Eye (tissue), 1 donor: ENCODE data around the gene ZFHX2.
A peak's percentile ranks its signal among the peaks of the same experiment; 100 is the strongest.

Source experiments
- DNase-seq: peaks from one replicate; pipeline ENCODE4 v3.0.0-alpha.2; 2015

Gene ZFHX2

DNA sequence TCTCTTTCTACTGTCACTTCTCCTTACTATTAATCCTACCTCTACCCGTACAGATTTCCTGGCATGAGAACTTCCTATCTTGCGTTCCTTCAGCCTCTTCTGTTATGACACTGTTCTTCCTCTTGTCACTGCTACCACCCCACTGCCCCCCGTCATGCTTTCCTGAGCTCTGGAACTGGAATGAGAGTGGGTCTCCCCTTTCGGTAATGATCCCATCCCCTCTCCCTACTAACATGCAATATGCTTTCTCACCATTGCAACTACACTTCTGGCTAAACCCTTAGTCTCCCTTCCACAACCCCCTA is 20.9 kb upstream of the ZFHX2 start:
- no peak for DNase-seq

DNA sequence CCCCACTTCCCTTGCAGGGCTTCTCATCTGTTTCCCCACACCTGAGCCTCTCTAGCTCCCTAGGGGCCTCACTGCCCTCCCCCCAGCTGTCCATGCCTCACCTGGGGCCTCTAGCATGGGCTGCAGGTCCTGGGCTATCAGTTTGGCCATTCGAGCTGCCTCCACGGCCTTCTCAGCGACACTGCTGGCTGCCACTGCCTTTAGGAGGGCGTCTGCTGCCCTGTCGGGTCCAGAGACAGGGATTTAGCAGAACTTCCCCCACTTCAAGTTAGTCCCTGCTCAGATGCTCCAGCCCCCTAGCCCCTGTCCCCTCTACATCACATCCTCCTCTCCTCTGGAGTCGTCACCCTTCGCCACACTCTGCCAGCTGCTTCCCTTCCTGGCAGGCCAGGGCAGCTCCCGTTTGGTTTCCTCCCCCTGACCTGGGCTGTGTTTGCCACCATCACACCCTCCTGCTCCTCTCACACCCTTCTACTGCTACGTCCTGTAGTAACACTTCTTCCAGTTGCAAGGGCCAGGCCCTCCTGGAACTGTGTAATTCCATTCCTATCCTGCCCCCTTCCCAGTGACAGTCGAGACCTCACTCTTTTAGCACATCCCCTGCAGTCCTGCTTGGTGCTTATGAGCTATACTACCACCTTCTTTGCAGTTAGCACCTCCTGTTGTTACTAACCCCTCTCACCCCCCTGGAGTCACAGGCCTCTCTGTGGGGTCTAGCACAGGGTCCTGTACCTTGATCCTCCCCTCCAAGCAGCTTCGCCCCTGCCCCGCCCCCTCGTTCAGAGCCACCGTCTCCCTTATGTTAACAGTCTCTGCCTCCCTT is 20.3 kb upstream of the ZFHX2 start:
- no peak for DNase-seq

DNA sequence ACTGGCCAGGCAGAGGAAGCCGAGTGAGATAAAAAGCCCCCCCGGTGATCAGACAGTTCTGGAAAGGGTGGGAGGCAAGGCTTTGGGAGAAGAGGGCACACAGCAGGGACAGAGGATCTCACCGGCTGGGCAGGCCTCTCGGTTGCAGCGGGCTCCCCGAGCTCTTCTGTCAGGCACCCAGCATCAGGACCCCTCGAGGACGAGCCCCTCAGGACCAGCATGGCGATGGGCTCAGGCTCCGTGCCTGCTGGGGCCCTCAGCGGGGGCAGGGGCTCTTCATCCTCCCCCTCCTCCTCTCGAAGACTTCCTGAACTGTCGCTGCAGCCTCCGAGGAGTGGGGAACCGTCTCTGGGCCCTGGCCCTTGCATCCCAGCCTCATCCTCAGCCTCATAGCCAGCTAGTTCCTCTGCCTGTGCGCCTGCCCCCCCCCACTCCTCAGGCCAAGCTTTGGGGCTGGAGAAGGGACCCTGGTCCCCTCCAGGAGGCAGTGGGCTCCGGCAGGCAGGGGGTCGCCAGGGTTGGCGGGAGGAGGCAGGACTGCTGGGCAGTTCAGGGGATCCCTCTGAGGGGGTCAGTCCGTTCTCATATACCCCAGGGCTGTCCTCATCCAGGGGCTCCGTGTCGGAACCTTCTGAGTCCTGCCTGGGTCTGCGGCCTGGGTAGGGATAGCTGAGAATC is 19.4 kb upstream of the ZFHX2 start:
- no peak for DNase-seq

DNA sequence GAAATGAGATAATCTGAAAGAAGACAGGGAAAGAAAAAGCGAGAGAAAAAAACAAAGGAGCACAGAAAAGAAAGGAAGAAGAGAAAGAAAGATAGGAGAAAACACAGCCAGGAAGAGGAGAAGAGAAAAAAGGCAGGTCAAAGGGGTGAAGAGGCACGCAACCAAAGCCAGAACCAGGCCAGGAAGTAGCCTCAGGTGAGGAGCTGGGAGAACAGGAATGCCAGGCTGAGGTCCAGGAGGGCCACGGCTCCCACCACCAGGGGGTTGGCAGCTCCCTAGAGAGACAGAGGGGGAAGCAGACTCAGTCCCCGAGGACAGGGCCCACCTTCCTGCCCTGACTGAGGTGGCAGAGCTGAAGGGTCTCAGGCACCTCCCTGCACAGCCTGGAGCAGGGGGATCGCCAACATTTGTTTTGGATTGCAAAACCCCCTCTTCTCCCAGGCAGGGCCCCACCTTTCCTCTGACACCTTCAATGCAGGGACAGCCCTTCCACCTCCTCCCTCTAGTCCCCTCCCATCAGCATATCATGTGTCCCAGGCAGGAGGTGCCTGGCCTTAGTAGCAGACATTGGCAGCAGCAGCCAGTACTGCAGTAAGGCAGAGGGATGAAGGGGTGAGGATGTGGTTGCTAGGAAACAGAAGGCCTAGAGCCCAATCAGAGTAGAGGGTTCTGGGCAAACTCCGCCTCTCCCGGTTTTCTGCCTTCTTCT is 18.0 kb upstream of the ZFHX2 start:
- no peak for DNase-seq

DNA sequence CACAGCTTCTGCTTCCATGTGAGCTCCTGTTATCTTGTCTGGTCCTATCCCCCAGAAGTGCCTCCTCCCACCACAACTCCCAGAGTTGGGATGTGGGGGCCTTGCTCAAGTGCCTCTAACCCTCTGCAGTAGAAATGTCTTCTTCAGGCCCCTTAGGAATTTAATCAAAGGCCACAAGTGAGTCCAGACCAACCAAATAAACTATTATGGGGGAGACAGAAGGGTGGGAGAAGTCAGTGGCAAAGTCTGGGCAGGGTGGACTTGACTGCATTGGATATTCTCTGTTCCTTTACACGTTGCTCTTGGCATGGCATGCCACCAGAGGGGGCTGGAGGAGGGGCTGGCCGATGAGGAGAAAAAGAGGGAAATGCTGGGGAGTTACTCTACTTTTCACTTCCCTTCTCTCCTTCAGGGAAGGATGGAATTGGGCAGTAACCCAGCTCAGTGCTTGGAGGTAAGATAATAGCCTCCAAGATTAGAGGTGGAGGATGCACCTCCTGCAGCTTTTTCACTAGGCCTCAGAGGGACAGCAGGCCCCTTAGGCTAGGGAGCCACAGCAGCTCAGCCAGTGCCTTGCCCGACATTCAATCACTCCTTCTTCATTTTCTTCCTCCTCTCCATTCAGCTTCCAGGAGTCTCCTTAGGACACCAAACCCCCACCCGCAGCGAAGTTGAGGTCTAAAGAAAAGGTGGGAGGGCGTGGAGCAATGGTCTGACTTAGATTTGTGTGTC is 17.2 kb upstream of the ZFHX2 start:
- DNase-seq: peak; percentile 63

DNA sequence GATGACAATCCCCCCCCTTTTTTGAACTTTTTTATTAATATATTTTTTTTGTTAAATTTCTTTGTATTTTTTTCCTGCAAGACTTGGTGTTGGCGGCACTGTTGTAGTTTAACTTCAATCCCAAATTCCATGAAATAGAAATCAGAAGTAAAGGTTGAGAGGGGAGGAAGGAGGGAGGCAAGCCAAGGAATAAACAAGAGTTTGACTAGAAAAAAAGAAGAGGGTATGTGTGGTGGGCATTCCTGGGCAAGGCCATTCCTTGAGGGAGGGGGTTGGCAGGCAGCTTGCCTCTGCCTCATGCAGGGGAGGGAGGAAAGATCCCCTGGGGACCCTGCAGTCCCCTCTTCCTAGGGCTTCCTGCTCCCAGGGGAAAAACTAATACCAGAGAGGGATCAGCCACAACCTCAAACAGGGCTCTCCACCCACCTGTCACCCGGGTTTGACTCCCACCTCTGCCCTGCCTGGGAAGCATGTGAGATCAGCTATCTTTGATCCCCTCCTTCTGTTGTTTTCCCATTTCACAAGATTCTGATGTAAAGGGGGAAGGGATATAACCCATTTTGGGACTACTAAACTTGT is 16.5 kb upstream of the ZFHX2 start:
- no peak for DNase-seq

DNA sequence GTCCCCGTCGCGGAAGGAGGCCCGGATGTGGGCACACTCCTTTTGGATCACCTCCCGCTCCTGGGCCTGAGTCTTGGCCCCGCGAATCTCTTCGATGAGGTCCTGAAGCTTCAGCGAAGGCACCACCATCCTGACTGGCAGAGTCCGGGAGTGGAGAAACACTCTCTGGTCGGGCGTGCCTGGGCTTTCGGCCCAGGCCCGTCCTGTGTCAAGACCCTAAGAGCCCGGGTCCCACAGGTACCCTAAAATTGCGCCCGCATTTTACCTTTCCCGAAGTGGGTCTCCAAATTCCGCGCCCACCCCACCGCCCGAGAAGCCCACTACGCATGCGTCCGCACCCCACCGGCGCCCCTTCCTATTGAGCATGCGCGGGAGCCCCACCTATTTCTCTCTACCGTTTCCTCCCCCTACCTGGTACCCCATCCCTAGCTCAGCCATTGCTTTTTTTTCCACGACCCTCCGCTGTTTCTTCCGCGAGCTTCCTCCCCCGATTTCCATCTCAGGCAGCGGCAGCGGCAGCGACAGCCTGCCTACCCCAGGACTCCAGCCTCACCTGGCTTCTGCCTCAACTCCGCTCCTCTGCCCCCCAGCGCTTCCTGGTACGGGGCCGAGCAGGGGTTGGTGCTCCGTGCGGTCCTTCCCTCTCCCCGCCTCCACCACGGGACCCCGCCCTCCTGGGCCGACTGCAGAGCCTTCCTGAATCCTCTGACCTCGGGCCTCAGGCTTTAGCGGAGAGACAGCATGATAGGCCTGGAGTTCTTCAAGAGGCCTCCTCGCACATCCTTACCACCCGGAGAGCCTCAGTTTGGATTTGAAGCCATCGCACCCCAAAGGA is 15.8 kb upstream of the ZFHX2 start, which contains the start of gene AP1G2:
AP1G2 (minus strand) TSS at position 606 of the 835 bp plus-strand sequence; CDS start at position 129, 477 bp downstream.
- peak; percentile 90 for DNase-seq

DNA sequence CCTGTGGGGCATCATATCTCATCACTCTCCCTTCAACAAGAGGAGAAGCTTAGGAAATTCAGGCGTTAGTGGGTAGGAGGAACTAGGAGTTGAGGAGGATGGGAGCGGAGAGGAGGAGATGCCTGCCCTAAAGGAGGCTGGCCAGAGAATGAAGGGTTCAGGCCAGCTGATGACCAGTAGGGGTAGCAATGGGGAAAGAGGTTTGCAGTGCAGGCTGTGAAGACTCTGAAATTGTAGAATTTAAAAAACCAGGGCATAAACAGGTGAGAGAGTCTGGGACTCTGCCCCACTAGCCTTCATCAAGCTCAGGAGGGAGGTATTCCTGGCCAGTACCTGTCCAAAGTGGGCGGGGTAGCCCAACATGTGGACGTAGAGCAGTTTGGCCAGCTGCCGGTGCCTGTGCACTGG is 15.2 kb upstream of the ZFHX2 start:
- DNase-seq: peak; percentile 43

DNA sequence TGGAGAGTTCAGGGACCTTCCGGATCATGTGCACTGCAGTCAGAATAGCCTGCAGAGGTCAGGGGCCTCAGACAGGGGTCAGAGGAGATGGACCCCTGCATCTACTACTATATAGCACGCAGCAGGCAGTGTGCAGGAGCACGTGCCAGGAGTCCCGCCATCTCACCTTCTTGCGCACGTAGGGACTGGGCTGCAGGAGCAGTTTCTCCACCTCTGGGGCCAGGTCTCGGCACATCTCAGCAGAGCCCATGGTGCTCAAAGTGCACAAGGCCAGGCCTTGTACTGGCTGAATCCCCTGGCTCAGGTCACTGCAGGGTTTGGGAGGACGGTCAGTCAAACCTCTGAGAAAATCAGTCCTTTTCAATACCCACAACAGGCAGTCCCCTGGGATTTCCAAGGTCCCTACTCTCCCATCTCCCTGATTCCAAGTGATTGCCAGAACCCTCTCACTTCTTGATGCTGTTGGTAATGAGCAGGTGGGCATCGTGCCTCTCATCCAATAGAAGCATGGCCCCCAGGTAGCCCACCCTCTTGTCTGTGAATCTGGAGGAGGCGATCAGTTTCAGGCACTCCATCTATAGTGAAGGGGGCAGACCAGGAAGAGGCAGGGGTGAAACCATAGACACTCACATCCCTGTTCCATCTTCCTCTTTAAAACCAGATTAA is 14.7 kb upstream of the ZFHX2 start:
- DNase-seq: no peak

DNA sequence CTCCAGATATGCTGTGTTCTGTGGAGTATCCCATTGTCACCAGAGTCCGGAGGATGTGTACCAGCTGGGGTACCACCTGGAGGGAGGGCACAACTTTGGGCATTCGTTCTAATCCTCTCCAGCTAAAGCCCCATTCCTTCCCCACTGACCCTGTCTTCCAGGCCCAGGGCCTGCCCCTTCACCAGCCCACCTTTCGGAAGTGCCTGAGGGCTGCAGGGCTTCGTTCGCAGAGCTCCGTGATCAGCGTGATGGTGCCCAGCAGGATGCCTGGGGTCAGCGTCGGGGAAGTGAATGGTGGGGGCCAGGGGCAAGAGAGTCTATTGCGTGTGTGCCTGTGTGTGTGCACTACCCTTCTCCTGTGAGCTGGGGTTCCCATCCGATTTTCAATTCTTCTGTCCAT is 14.1 kb upstream of the ZFHX2 start:
- DNase-seq: no peak

DNA sequence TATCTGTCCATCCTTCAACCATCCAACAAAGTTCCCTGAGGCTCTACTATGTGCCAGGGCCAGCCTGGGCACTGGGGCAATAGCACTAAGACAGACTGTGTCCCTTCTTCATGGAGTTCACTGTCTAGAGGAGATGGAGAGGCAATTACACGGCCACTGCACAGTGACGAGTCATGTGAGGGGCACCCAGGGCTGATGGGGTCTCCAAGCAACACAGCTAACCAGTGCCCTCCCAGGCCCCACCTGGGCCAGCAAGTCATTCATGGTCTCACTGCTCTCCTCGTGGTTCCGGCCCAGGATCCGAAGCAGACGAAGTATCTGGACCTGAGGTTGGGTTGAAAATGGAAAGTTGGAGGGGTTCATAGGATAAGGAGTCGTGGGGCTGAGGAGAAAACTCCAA is 13.3 kb upstream of the ZFHX2 start:
- no peak for DNase-seq

DNA sequence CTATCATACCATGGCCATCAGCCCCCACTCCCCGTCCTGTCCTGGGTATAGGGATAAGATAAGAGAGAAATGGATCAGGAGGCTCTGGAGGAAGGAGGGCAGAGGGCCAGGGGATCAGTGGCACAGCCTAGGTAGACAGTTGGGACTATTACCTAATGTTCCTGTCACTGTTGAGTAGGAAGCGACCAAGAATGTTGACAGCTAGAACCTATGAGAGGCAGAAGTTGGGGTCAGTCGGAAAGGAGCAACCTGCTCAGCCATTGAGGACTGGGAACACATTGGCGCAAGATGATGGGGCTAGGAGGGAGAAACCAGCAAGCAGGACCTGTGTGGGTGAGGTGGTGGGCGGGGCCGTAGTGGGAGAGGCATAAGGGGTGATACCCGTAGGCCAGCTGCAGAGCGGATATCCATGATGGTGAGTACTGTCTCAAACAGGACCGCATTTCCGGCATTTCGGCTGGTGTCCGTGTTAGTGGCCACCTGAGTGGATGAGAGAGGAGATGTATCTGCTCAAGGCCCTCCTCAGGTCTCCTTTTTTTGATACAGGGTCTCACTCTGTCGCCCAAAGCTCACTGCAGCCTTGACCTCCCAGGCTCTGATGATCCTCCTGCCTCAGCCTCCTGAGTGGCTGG is 12.7 kb upstream of the ZFHX2 start:
- DNase-seq: no peak

DNA sequence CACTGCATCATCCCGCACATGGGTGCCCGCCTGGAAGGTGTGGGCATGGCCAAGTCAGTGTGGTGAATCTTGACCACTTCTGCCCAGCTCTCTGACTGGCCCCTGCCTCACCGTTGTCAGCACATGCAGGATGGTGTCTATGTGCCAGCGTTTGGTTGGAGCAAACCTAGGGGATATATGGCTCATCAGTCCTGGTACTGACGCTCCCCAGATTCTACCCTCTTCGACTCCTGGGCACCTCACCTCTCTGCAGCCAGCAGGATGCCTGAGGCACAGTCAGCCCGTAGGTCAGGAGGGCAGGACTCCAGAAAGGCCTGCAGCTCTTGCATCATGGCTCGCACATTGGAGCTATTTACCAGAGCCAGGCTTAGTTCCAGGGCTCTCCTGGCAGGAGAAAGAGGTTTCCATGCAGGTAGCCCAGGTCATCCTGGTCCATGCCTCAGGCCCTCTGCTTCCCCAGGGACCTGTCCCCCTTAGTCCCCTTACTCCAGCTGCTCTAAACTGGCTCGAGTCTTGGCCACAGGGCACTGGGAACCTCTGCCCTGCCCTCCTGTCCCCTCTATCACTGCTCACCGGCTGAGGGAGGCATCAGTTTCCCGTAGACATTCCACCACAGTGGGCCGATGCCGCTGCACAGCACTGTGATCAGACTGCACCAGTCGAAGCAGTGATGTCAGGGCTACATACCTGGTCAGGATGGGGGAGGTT is 12.1 kb upstream of the ZFHX2 start:
- DNase-seq: no peak

DNA sequence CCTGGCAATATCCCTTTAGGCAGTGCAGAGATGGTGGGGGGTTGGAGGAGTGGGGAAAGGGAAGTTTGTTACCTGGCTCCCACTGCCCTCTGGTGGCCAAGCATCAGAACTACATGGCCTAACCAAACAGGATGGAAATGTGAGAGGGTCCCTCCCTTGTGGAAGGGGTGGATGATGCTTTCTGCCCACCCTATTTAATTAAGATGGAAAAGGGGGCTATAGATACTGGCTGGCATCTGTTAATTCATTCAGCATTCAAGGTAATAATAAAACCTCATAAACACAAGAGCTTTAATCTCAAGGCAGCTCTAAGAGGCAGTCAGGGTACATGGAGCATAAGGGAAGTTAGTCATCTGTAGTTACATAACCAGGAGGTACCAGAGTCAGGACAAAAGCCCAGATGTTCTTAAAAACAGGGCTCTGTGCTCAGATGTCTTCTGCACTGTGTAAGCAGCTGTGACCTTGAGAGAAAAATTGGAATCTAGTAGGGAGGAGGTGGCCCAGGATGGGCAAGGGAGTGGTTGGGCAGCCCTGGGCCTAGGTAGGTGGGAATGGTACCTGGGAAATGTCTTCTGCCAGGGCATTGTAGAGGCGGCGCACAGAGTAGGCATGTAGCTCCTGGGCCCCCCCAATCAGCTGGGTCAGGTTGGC is 11.4 kb upstream of the ZFHX2 start:
- DNase-seq: peak; percentile 89

DNA sequence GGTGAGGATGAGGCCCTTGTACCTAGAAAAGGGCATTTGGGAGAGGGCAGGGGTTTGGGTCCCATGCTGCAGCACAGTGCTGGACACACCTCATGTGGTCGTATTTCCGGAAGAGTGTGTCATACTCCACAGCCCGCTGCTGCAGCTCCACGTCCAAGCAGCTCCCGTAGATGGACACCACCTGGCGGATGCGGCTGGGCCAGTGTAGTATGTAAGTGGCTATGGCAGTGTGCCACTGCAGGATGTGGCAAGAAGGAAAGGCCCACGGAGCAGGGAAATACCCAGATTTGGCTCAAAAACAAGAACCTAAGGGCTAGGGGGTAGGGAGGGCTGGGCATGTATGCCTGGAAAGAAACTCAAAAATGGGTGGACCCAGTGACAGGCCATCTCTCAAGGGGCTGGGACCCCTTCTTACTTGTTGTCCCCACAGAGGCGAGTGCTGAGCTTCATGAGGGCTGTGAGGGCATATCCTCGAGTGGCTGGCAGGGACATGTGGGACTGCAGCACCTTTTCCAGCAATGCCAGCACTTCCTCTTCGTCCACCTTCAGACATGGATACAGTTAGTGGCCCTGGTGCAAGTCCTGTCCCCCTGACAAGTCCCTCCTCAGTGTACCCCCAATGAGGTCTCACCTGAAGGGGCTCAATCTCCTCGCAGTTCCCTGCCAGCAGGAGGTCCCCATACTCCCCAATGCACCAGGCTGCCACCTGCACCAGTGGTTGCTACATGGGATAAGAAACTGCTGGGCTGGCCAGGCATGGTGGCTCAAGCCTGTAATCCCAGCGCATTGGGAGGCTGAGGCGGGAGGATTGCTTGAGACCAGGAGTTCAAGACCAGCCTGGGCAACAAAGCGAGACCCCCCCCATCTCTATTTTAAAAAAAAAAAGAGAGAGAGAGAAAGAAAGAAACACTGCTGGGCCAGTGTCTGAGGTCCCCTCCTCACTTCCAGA is 10.6 kb upstream of the ZFHX2 start:
- no peak for DNase-seq

DNA sequence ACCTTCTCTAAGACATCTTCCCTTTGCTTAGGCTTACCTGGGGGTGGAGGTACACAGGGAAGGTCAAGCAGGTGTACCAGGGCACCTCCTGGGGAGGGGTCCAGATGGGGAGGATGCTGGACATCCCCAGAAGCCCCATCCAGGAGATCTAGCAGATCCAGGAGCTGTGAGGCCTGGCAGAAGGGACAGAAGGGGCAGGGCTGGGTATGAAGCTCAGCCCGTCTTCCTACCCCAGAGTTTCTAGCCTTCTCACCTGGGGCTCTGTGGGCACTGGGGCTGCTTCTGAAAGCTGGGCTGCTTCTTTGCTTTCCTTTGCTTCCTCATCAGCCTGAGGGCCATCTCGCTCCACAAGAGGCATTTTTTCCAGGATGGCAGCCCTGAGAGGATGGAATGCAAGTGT is 9.7 kb upstream of the ZFHX2 start:
- no peak for DNase-seq

DNA sequence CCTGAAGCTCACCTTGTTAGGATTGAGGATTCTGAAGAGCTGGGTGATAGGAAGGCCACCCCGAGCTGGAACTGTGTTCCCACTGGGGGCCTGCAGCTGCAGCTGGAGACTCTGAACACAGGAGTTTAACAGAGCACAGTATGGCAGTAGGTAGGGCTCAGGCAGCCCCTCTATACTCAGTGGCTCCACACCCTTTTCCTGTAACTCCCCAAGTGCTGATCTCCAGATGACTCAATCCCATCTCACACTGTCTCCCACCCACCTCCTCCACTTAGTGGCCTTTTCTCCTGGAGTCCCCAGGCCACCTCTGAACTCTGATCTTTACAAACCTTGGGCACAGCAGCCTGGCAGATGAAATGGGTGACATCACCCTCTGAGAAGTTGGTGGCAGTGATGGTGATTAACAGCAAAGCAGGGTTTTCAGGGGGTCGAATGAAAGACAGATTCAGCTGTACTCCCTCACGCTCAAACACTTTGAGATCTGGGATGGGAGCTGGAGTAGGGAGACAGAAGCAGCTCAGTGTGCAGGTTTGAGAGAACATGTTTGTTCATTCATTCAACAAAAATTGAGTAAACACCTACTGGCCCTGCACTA is 8.5 kb upstream of the ZFHX2 start:
- no peak for DNase-seq
